Testis (tissue), 2 donors: Measurements from ENCODE around the gene PHF3.

Experiments
- POLR2A ChIP-seq: fragments of 450-650 bp; IDR thresholded peaks from one replicate; pipeline ENCODE4 v1.6.1; 2017; ENCODE audit warnings: antibody characterized with exemption, mild to moderate bottlenecking, moderate library complexity
- TF ChIP-seq, protein P1 (sequence below), 3 experiments: fragments of 450-650 bp in 2 of 3; fragments of 200-600 bp in 1 of 3; sonication (generic) in 1 of 3; IDR thresholded peaks; one replicate each; pipeline ENCODE4 v1.5.1; 2016 to 2019; ENCODE audit warnings: antibody characterized with exemption in 3 of 3, mild to moderate bottlenecking in 2 of 3, moderate library complexity in 1 of 3

DNA sequence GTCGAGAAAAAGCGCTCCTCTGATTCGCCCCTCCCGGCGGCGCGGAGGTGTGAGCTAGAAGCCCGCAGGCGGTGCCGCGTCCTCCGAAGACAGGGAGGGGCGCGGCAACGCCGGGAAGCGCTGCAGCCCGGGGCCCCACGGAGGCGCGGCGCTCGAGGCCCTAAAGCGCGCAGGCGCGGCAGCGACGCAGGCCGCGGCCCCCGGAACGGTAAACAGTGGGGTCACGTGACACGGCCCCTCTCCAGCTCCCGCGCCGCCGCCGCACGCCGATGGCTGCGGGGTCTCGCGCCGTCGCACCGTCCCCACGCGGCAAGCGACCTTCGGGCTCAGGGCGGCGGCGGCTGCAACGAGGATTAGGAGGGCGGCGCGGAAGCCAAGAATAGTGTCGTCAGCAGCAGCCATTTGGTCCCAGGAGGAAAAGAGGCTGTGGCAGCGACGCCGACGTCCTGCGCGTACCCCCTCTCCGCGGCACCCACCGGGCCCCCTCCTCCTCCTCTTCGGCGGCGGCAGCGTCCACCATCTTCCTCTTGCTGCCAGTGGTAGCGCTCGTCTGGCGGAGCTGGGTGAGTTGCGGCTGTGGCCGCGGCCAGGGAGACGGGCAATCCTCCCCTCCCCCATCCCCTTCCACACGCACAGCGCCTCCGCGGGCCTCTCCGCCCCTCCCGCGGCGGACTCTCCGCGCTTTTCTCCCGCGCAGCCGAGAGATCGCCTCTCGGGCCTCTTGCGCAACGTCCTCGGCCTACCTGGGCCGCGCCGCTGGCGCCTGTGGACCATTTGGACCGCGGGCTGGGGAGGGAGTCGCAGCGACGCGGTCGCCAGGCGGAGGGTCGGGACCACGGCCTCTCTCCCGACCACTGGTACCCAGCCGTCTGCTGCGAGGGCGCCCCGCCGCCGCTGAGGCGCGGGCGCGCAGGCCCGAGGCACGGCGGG is at the start of gene PHF3:
- TF ChIP-seq, protein P1, sequence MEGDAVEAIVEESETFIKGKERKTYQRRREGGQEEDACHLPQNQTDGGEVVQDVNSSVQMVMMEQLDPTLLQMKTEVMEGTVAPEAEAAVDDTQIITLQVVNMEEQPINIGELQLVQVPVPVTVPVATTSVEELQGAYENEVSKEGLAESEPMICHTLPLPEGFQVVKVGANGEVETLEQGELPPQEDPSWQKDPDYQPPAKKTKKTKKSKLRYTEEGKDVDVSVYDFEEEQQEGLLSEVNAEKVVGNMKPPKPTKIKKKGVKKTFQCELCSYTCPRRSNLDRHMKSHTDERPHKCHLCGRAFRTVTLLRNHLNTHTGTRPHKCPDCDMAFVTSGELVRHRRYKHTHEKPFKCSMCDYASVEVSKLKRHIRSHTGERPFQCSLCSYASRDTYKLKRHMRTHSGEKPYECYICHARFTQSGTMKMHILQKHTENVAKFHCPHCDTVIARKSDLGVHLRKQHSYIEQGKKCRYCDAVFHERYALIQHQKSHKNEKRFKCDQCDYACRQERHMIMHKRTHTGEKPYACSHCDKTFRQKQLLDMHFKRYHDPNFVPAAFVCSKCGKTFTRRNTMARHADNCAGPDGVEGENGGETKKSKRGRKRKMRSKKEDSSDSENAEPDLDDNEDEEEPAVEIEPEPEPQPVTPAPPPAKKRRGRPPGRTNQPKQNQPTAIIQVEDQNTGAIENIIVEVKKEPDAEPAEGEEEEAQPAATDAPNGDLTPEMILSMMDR (IDR thresholded peaks at IDR 0.05) = peak in 1 of 3 experiments; percentile 8
- TF ChIP-seq POLR2A = no peak
